HEK293 (cell line): ENCODE measurements around the gene CCDC85B.
"Not testable (repeated sequence)": the region's sequence is repeated elsewhere in the genome, so short reads cannot be mapped to it uniquely, and the experiment has no call there.

Experiments used
- CTCF ChIA-PET: fragments of 350-600 bp; formaldehyde crosslinking; extraction: SDS; loops from one replicate; lab custom pipeline; 2021; ENCODE audit warnings: antibody characterized with exemption; lab: Yijun Ruan, JAX
- POLR2A ChIA-PET: fragments of 300-600 bp; formaldehyde crosslinking; extraction: SDS; loops from one replicate; lab custom pipeline; 2020; ENCODE audit warnings: antibody characterized with exemption, inconsistent platforms; lab: Yijun Ruan, JAX
- H3K27ac ChIP-seq: fragments of 200-500 bp; sonication (Bioruptor generic); 2 replicates; pipeline ENCODE4 v1.5.1; 2014; ENCODE audit warnings: low read depth, low read length, control low read depth, inconsistent platforms; ENCODE audit errors: extremely low read depth
- H3K36me3 ChIP-seq, 2 experiments: fragments of 200-500 bp in 1 of 2; sonication (Bioruptor generic) in 1 of 2; 1 replicate in 1 of 2; 2 replicates in 1 of 2; pipeline ENCODE4 v1.5.1; 2014 to 2017; ENCODE audit warnings: inconsistent platforms in 2 of 2, low read length in 2 of 2; ENCODE audit not compliant: control insufficient read depth in 2 of 2, insufficient read depth in 1 of 2
- H3K4me1 ChIP-seq: fragments of 200-500 bp; sonication (Bioruptor generic); 2 replicates; pipeline ENCODE4 v1.5.1; 2014; ENCODE audit warnings: mild to moderate bottlenecking, low read length, inconsistent platforms; ENCODE audit not compliant: control insufficient read depth, insufficient read depth
- H3K4me3 ChIP-seq: 2 replicates; pipeline ENCODE4 v1.5.1; 2011; ENCODE audit warnings: low read depth, mild to moderate bottlenecking, control low read depth, low read length, moderate library complexity
- H3K9me3 ChIP-seq: fragments of 200-500 bp; sonication (Bioruptor generic); 2 replicates; pipeline ENCODE4 v1.5.1; 2014; ENCODE audit warnings: low read depth, low read length, inconsistent platforms; ENCODE audit not compliant: control insufficient read depth, insufficient read depth
- AEBP2 ChIP-seq: fragments of 450-650 bp; formaldehyde crosslinking; IDR thresholded peaks from 2 replicates; pipeline ENCODE4 v1.5.1; 2016; ENCODE audit warnings: missing biosample characterization, missing genetic modification characterization, borderline replicate concordance
- GLIS2 ChIP-seq: fragments of 450-650 bp; formaldehyde crosslinking; IDR thresholded peaks from 2 replicates; pipeline ENCODE4 v1.5.1; 2016; ENCODE audit warnings: missing biosample characterization, missing genetic modification characterization
- REST ChIP-seq: fragments of 450-650 bp; formaldehyde crosslinking; IDR thresholded peaks from 2 replicates; pipeline ENCODE4 v1.5.1; 2016; ENCODE audit warnings: missing biosample characterization, missing genetic modification characterization
- ZNF157 ChIP-seq: fragments of 450-650 bp; formaldehyde crosslinking; IDR thresholded peaks from 2 replicates; pipeline ENCODE4 v1.5.1; 2016; ENCODE audit warnings: missing biosample characterization, missing genetic modification characterization
- ZNF23 ChIP-seq: fragments of 450-650 bp; formaldehyde crosslinking; IDR thresholded peaks from 2 replicates; pipeline ENCODE4 v1.5.1; 2016; ENCODE audit warnings: missing biosample characterization, missing genetic modification characterization, borderline replicate concordance
- ZNF544 ChIP-seq: fragments of 450-650 bp; formaldehyde crosslinking; IDR thresholded peaks from 2 replicates; pipeline ENCODE4 v1.5.0; 2017; ENCODE audit warnings: missing biosample characterization, missing genetic modification characterization
- ZNF580 ChIP-seq: fragments of 450-650 bp; formaldehyde crosslinking; IDR thresholded peaks from 2 replicates; pipeline ENCODE4 v1.5.1; 2016; ENCODE audit warnings: missing biosample characterization, missing genetic modification characterization
- ZNF596 ChIP-seq: fragments of 450-650 bp; IDR thresholded peaks from 2 replicates; pipeline ENCODE4 v1.5.0; 2018; ENCODE audit warnings: missing biosample characterization, mild to moderate bottlenecking, missing genetic modification characterization, moderate library complexity
- ZNF660 ChIP-seq: fragments of 450-650 bp; IDR thresholded peaks from 2 replicates; pipeline ENCODE4 v1.5.1; 2018; ENCODE audit warnings: missing biosample characterization, mild to moderate bottlenecking, missing genetic modification characterization
- TF ChIP-seq, protein P1 (sequence below): fragments of 450-650 bp; formaldehyde crosslinking; IDR thresholded peaks from 2 replicates; pipeline ENCODE4 v1.5.1; 2016; ENCODE audit warnings: missing biosample characterization, missing genetic modification characterization

The CCDC85B gene

DNA sequence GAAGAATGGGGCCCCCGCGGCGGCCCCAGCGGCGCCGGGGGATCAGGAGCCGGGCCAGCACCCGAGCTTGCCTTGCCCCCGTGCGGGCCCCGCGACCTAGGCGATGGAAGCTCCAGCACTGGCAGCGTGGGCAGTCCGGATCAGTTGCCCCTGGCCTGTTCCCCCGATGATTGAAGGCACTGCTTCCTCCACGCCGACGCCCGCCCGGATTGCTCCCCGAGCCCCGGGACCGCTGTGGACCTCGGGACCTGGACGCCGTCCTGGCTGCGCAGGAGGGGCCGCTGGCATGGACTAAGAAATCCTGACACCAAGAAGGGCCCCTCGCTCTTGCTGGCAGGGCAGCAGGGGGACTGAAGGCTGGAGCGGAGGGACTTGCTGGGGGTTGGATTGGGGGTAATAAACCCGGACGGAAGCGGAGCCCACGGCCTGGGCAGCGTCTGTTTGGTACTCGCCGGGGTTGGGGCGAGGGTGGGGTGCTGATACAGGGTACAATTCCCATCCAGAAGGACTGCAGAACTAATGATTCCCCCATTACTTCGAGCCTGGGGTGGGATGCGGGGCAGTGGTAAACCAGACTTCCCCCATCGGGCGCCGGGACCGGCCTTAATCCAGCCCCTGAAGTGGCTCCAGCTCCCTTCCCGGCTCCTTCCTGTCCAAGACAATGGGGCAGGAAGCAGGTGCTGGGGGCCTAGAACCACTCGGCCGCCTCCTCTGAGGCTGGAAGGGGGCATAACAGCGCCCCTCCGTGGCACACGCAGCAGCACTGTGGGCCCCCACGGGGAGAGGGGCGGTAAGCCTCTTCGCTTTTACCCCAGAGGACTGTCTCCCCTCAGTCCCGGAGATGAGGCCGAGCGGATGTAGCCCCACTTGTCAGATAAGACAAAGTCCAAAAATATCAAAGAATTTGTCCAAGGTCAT, 1.0 kb downstream of the CCDC85B start (continued):
- TF ChIP-seq, protein P1, sequence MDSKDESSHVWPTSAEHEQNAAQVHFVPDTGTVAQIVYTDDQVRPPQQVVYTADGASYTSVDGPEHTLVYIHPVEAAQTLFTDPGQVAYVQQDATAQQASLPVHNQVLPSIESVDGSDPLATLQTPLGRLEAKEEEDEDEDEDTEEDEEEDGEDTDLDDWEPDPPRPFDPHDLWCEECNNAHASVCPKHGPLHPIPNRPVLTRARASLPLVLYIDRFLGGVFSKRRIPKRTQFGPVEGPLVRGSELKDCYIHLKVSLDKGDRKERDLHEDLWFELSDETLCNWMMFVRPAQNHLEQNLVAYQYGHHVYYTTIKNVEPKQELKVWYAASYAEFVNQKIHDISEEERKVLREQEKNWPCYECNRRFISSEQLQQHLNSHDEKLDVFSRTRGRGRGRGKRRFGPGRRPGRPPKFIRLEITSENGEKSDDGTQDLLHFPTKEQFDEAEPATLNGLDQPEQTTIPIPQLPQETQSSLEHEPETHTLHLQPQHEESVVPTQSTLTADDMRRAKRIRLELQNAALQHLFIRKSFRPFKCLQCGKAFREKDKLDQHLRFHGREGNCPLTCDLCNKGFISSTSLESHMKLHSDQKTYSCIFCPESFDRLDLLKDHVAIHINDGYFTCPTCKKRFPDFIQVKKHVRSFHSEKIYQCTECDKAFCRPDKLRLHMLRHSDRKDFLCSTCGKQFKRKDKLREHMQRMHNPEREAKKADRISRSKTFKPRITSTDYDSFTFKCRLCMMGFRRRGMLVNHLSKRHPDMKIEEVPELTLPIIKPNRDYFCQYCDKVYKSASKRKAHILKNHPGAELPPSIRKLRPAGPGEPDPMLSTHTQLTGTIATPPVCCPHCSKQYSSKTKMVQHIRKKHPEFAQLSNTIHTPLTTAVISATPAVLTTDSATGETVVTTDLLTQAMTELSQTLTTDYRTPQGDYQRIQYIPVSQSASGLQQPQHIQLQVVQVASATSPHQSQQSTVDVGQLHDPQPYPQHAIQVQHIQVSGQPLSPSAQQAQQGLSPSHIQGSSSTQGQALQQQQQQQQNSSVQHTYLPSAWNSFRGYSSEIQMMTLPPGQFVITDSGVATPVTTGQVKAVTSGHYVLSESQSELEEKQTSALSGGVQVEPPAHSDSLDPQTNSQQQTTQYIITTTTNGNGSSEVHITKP (tag by site-specific recombination) = no peak
- TF ChIP-seq ZNF157 (no peak), AEBP2 (tag by site-specific recombination) (no peak), ZNF580 (no peak), GLIS2 (peak; percentile 85), ZNF660 (tag by site-specific recombination) (no peak; the same call in 1 of the 2 replicates), ZNF544 (tag by site-specific recombination) (no peak), REST (no peak), ZNF23 (tag by site-specific recombination) (no peak), ZNF596 (tag by site-specific recombination) (no peak)

GRCh38 chr11:65892137-65892540, 1.7 kb downstream of the CCDC85B start:
- H3K27ac ChIP-seq, H3K4me1 ChIP-seq, H3K36me3 ChIP-seq, H3K9me3 ChIP-seq, H3K4me3 ChIP-seq: not testable (repeated sequence)
- ChIA-PET POLR2A (interaction anchor here (5.6 to 6.1 kb wide), 2 partner anchors 8 to 33 kb away, joined by 74 to 121 read pairs; partner anchors contain the start of genes CFL1, FOSL1 and MUS81), CTCF (interaction anchor here (0.6 to 1.9 kb wide), 3 partner anchors 33 to 1134 kb away, joined by 3 to 5 read pairs (median 4); no protein-coding TSS in a partner anchor)
- TF ChIP-seq, protein P1 (tag by site-specific recombination) = peak; percentile 57
